Stimulated activated CD4-positive, alpha-beta T cell treated with anti-CD3 and anti-CD28 coated beads, Interleukin-15, amount 100 ng/mL, for 1 hour (primary cell): Measurements from ENCODE around the gene MSRB3.
"Not testable (repeated sequence)": the region's sequence is repeated elsewhere in the genome, so short reads cannot be mapped to it uniquely, and the experiment has no call there.

Experiments
- DNase-seq, 2 donors: peaks; one replicate each; pipeline ENCODE4 v3.0.0-alpha.2; 2020; ENCODE audit warnings: low read depth in 1 of 2, low spot score in 1 of 2

The MSRB3 gene

DNA sequence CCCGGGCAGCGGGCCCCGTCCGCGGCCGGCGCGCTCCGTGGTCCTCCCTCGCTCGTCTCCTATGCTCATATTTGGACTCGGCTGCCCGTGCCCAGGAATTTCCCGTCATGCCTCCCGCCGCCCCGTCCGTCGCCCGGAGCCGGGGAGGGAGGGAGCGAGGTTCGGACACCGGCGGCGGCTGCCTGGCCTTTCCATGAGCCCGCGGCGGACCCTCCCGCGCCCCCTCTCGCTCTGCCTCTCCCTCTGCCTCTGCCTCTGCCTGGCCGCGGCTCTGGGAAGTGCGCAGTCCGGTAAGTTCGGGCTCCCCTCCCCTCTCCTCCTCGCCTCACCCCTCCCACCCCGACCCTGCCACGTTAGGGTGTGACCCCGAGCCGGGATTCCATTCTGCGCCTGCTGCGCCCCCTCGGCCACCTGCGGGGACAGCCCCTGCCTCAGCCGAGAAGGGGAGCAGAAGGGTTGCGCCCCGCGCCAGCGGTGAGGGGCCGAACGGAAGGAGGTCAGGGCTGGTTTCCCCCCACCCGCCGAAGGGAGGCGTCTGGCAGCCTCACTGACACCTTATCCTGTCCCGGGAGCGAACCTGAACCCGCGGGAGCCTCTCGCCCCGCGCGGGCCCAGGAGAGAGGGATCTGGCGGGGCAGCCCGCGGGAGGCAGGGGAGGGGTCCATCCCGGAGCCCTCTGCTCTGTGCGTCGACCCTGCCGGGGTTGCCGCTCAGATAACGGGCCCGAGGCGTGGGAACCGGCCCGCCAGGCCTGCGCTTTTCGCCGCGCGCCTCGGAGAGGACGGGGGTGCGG is at the start of gene MSRB3:
TSS of gene MSRB3 (plus strand) at position 108 of the 793 bp plus-strand sequence. CDS start 29,897 bp downstream, outside the sequence.
- no peak for DNase-seq

DNA sequence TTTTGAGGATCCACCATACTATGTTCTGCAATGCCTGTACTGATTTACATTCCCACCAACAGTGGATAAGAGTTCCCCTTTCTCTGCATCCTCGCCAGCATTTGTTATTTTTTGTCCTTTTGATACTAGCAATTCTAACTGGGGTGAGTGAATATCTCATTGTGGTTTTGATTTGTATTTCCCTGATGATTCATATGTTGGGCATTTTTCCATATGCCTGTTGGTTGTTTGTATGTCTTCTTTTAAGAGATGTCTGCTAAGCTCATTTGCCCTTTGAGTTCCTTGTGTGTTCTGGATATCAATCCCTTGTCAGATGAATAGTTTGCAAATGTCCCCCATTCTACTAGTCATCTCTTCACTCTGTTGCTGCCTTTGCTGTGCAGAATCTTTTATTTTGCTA is 49.0 kb upstream of the MSRB3 start:
- no peak for DNase-seq

DNA sequence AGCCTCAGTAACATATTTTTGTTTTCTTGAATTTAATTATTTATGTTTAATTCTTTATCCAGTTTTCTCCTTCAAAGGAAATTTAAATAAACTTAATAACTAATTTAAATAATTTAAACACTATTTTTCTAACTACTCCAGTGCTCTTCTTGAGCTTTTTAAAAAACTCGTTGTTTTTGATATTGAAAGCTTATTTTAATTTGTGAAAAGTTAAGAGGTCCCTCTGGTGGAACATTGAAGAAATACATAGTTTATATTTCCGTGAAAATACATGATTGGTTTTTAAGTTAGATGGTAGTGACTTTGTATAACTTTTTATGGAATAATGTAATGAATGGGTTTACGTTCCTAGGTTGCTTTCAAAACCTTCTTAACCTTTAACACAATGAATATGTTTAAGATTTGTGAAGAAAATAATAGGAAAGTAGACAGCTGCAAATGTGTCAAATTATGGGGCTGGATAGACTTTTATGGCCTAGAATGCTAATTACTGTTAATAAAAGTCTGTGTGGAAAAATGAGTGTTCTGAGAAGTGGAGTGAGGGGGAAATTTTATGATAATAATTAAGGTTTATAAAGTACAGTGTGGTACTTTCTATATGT is 45.9 kb upstream of the MSRB3 start:
- no peak for DNase-seq

- no peak for DNase-seq
Measured at GRCh38 chr12:65237153-65237552, 41.3 kb upstream of the MSRB3 start.

GRCh38 chr12:65238609-65239008 is 39.9 kb upstream of the MSRB3 start:
- DNase-seq: no peak

- no peak for DNase-seq
Measured at GRCh38 chr12:65248656-65249633, 29.5 kb upstream of the MSRB3 start.

- DNase-seq: no peak
Measured at GRCh38 chr12:65252515-65252914, 26.0 kb upstream of the MSRB3 start.

DNA sequence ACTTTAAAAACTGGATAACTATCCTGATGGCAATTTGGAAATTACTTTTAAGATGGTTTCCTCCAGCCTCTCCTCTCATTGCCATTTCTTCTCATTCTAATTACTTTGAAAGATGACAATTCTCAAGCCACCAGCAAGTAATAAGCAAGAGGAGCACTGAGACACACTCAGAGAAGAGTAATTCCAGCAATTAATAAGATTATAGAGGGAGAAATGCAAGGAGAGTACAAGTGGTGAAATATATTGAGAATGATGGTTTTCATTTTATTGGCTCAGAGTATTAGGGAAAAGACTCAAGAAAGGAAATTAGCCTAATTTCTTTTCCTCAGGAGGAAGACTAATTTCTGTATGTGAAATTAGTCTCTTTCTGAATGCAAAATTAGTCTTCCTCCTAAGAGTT is 20.5 kb upstream of the MSRB3 start:
- DNase-seq: no peak

- no peak for DNase-seq
Measured at GRCh38 chr12:65259501-65259900, 19.0 kb upstream of the MSRB3 start.

- no peak for DNase-seq
Measured at GRCh38 chr12:65263777-65264176, 14.7 kb upstream of the MSRB3 start.

GRCh38 chr12:65266408-65266807 is 12.1 kb upstream of the MSRB3 start:
- DNase-seq: no peak

GRCh38 chr12:65269603-65270002 is 8.9 kb upstream of the MSRB3 start:
- DNase-seq: no peak

DNA sequence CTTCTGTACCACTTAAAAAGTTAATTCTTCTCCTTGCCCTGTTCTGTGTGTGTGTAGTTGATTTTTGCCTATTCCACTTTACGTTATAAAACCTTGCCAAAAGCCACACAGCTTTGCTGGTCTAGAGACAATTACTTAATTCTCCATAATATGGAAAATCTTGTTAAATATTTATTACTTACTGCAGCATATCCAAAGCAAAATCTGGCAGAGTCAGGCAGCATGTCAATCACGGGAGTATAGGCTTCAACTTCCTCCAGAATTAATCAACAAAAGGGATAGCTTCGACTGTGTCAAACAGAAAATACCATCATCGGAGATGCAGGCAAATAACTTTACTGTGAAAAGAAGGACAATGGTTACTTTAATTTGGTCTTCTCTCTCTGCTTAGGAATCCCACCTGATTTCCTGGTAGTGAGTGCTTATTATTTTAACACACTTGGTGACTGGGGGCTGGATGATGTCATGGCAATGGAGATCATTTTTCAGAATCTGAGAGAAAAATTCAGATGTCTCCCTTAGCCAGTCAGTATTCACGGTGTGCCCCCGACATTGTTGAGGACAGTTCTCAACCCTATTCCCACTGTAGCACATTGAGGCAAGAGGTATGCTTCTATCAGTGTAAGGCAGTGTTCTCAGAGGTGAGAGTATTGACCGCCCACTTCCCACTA is 3.7 kb upstream of the MSRB3 start:
- DNase-seq: no peak

DNA sequence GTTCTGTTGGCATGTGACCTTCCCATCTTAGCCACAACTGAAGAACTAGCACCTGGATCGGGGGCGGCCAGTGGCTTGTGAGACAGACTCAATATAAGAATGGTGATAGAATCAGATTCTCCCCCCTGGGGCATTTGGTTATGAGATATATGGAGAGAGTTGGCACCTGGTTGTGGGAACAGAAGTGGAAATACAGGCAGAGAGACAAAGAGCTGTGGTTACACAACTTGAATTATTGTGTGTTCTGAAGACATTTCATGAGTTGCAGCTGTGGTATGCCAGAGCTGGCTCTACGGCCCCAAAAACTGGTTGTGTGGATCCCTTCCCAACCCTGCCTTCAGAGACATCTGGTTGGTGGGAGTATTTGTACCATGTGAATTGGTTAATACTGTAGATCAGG is 2.9 kb upstream of the MSRB3 start:
- no peak for DNase-seq

DNA sequence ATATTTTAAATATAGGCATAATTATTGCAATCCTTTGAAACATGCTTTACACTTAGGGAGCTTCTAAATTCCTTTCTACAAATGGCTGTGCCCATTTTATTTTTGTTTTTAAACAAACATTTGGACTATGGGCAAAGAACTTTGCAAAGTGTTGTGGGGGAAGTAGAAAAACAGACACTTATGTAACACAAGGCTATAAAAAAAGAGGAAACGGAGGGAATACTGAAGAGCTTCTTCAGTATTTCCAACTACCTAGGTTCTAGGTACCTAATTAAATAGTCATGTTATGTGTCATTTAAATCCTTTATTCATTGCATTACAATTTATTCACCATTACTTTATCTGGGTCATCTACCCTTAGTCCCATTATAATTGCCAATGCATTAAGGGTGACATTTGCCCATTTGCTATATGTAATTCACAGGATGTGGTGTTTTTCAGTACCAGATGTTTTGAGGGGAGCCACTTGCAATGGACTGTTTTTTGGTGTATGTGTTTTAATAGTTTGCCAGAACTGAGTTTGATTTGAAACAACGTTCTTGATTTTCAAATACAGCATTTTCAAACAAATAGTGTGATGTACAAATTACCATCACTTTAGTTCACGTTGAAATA is 1.5 kb upstream of the MSRB3 start:
- no peak for DNase-seq

DNA sequence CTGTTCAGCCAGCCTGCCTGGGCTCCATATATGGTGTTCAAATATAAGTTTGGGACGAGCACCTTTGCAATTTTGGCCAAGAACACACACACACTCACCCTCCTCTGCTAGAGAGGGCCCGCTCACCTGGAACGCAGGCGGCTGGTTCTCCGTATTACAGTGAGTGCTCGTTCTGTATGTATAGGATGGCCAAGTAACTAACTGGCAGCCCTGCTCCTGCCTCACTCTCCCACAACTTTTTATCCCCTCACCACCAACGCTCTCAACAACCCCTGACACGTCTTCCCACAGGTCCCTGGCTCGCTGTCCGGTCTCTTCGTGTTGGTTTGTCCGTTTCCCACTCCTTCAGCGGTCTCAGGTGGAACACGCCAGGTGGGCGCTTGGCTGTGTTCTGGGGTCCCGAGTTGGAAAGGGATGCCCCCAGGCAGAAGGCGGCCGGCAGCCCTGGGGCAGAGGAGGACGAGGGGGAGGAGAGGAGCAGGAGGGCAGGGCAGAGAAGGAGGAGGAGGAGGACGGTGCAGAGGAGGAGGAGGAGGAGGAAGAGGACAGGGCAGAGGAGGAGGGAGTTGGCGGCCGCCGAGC is 398 bp upstream of the MSRB3 start:
- no peak for DNase-seq

DNA sequence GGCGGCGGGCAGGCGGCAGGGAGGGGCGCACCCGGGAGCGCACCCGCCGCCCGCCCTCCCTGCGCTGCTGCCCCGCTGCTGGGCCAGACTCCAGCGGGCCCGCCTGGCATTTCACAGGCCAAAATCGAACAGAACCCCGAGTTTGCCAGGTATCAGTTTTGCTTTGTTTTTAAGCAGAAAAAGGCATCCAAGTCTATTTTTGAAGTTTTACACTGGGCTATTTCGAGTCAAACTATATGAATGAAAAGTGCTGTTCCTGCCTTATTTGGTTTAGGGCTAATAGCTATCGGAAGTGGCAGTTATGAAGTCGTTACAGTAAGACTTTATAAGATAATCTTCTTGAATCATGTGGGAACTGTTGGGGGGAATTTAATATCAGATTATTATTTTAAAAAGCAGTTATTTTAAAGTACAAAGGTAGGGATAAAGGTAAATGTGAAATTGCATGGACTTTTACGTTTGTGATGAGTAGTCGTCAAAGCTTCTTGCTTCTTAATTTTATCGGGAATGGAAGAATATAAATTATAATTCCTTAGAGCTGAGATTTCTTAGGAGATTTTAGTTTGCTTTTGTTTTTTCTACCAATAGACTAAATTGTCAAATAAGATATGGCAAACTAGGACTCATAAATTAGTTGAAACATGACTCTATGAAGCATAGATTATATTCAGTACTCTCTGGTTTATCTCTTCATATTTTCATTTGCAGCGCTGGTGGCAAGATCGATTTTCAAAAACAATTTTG is 1.1 kb downstream of the MSRB3 start:
- no peak for DNase-seq

- no peak for DNase-seq
Measured at GRCh38 chr12:65280306-65280705, 1.8 kb downstream of the MSRB3 start.

GRCh38 chr12:65282840-65283239 is 4.4 kb downstream of the MSRB3 start:
- DNase-seq: no peak

- not testable (repeated sequence) for DNase-seq
Measured at GRCh38 chr12:65285532-65285931, 7.0 kb downstream of the MSRB3 start.
